HepG2 (cell line): ENCODE measurements around the gene LEAP2. TPM values are rescaled to one million over a fixed set of nuclear protein-coding genes. Genes with fewer than 3 reads are reported as not detected.

Source experiments
- ATAC-seq: fragments of 200-7000 bp; cut with Tn5 transposase; 3 replicates; pipeline ENCODE4 v1.9.1; 2020; ENCODE audit warnings: mild to moderate bottlenecking, moderate library complexity
- BruUV-seq: library from RNA; stranded (reverse); fragments of 400-500 nt; replicated peaks from 2 replicates; lab custom pipeline; 2021; lab: Mats Ljungman, UMichigan
- CTCF ChIA-PET: fragments of 300-600 bp; formaldehyde crosslinking; extraction: SDS; loops from one replicate; lab custom pipeline; 2021; ENCODE audit warnings: low total read pairs, inconsistent platforms, low intra/inter-chr PET ratio; lab: Yijun Ruan, JAX
- POLR2A ChIA-PET: fragments of 350-600 bp; sonication (Branson Sonifier 250); formaldehyde crosslinking; loops from one replicate; lab custom pipeline; 2020; ENCODE audit warnings: antibody characterized with exemption, inconsistent platforms; lab: Yijun Ruan, JAX
- DNase-seq: peaks from one replicate; pipeline ENCODE4 v3.0.0-alpha.2; 2015; ENCODE audit warnings: low spot score
- FAIRE-seq: peaks from 3 replicates; lab custom pipeline; 2011; peaks lifted over from hg19 to GRCh38; lab: Jason Lieb, UNC
- H2AFZ ChIP-seq: one replicate; pipeline ENCODE4 v1.6.1; 2011; ENCODE audit warnings: low read length, inconsistent platforms
- H3K27ac ChIP-seq: fragments of 300-600 bp; 3 replicates; pipeline ENCODE4 v1.8.0; 2011; ENCODE audit warnings: mixed run types, mild to moderate bottlenecking, mixed read lengths, low read length, inconsistent platforms; ENCODE audit not compliant: insufficient read depth; ENCODE audit errors: extremely low read length
- H3K27me3 ChIP-seq, 2 experiments: fragments of 200-600 bp in 1 of 2; 2 replicates in 1 of 2; 3 replicates in 1 of 2; pipeline versions ENCODE4 v1.6.0 to v1.8.0; 2011; ENCODE audit warnings: low read length in 2 of 2, mild to moderate bottlenecking in 2 of 2, moderate library complexity in 2 of 2, inconsistent platforms in 1 of 2; ENCODE audit not compliant: insufficient read depth in 2 of 2, control insufficient read depth in 1 of 2
- H3K36me3 ChIP-seq, 2 experiments: fragments of 200-600 bp in 1 of 2; replicated peaks in 1 of 2; 2 replicates in 1 of 2; 3 replicates in 1 of 2; pipeline versions ENCODE4 v1.5.1 to v1.8.0; 2011; ENCODE audit warnings: low read length in 2 of 2, inconsistent platforms in 1 of 2; ENCODE audit not compliant: insufficient read depth in 2 of 2, control insufficient read depth in 1 of 2
- H3K4me1 ChIP-seq: 2 replicates; pipeline ENCODE4 v1.5.1; 2012; ENCODE audit warnings: low read length, inconsistent platforms; ENCODE audit not compliant: insufficient read depth
- H3K4me2 ChIP-seq: 2 replicates; pipeline ENCODE4 v1.6.0; 2011; ENCODE audit warnings: low read depth, low read length, inconsistent platforms
- H3K4me3 ChIP-seq, 3 experiments: fragments of 200-600 bp in 1 of 3; sonication (generic), shearing (Covaris generic) in 1 of 3; replicated peaks in 1 of 3; 2 replicates each; pipeline ENCODE4 v1.5.1; 2011 to 2016; ENCODE audit warnings: low read length in 3 of 3, inconsistent platforms in 2 of 3, low read depth in 2 of 3, mild to moderate bottlenecking in 2 of 3, control low read depth in 1 of 3, mixed read lengths in 1 of 3; ENCODE audit not compliant: insufficient read depth in 1 of 3
- H3K79me2 ChIP-seq: one replicate; pipeline ENCODE4 v1.6.1; 2011; ENCODE audit warnings: low read length, inconsistent platforms; ENCODE audit not compliant: insufficient read depth
- H3K9ac ChIP-seq: 2 replicates; pipeline ENCODE4 v1.6.0; 2011; ENCODE audit warnings: mild to moderate bottlenecking, low read depth, low read length, inconsistent platforms; ENCODE audit not compliant: insufficient read depth
- H3K9me3 ChIP-seq: 2 replicates; pipeline ENCODE4 v1.5.1; 2012; ENCODE audit warnings: mild to moderate bottlenecking, low read length
- H4K20me1 ChIP-seq: 2 replicates; pipeline ENCODE4 v1.6.0; 2011; ENCODE audit warnings: inconsistent platforms, mild to moderate bottlenecking, low read length, moderate library complexity; ENCODE audit not compliant: insufficient read depth
- CHCHD3 ChIP-seq: sonication (generic); formaldehyde crosslinking; IDR thresholded peaks from 2 replicates; pipeline ENCODE4 v1.8.0; 2022; ENCODE audit warnings: mild to moderate bottlenecking, missing genetic modification reagents, moderate library complexity
- HMGXB3 ChIP-seq: sonication (generic); formaldehyde crosslinking; IDR thresholded peaks from 2 replicates; pipeline ENCODE4 v1.4.0; 2020; ENCODE audit warnings: missing genetic modification reagents, borderline replicate concordance
- KLF11 ChIP-seq: IDR thresholded peaks from 2 replicates; pipeline ENCODE4 v1.6.1; 2016; ENCODE audit warnings: missing compliant biosample characterization
- NR2F1 ChIP-seq, 2 experiments: fragments of 450-650 bp in 1 of 2; formaldehyde crosslinking in 1 of 2; IDR thresholded peaks; 2 replicates each; pipeline versions ENCODE4 v1.5.0 to v1.6.1; 2016 to 2020; ENCODE audit warnings: mild to moderate bottlenecking in 1 of 2, missing compliant biosample characterization in 1 of 2, missing genetic modification reagents in 1 of 2, moderate library complexity in 1 of 2
- SMYD3 ChIP-seq: sonication (generic); formaldehyde crosslinking; IDR thresholded peaks from 2 replicates; pipeline ENCODE4 v1.8.1; 2023; ENCODE audit warnings: mild to moderate bottlenecking, missing genetic modification reagents
- ZNF598 ChIP-seq: sonication (generic); formaldehyde crosslinking; IDR thresholded peaks from 2 replicates; pipeline ENCODE4 v1.5.1; 2020; ENCODE audit warnings: mild to moderate bottlenecking, missing genetic modification reagents, borderline replicate concordance
- ZSCAN5A ChIP-seq: sonication (generic); formaldehyde crosslinking; IDR thresholded peaks from 2 replicates; pipeline ENCODE4 v1.8.0; 2022; ENCODE audit warnings: mild to moderate bottlenecking, missing genetic modification reagents, borderline replicate concordance
- WGBS: methylation state at CpG from one replicate; pipeline ENCODE4 v1.1.6; 2017; ENCODE audit warnings: low lambda C conversion rate; 5-methylcytosine and 5-hydroxymethylcytosine counted together
- in situ Hi-C: cut with HindIII; loops from 2 replicates; pipeline ENCODE4 v1.10.0; 2017; ENCODE audit warnings: low pct_unique_long_range_greater_than_20kb; ENCODE audit not compliant: extremely low pct_ligation_motif_present
- intact Hi-C: fragments of 100-400 bp; cut with micrococcal nuclease; formaldehyde crosslinking; loops from one replicate; pipeline ENCODE4 v1.10.0; 2022; ENCODE audit not compliant: unreplicated experiment
- polyA plus RNA-seq, 8 experiments: library from polyadenylated mRNA; depleted of rRNA in 3 of 8; stranded (reverse) in 7 of 8; unstranded in 1 of 8; fragments of >200 nt; fragmentation: Illumina TruSeq in 4 of 8; extraction: Trizol in 4 of 8; gene quantifications; 2 replicates each; pipeline versions ENCODE4 v1.2.1 to v1.2.3, GENCODE V29; 2011 to 2016; ENCODE audit warnings: low read depth in 4 of 8, missing spikeins in 1 of 8, mixed read lengths in 1 of 8; ENCODE audit not compliant: insufficient read depth in 1 of 8
- total RNA-seq, 5 experiments: library from RNA; depleted of rRNA; stranded (reverse); fragments of >200 nt; fragmentation: Illumina TruSeq; extraction: Trizol; gene quantifications; 2 replicates each; pipeline ENCODE4 v1.2.3, GENCODE V29; 2016; ENCODE audit warnings: low read depth in 1 of 5

Gene LEAP2
- total and polyA plus RNA-seq, 2 of the 13 experiments (the other 11 are each of a cell fraction or from before 2014, with no cell fraction given), result 23.9 to 51.9 TPM

- TF ChIP-seq SMYD3 (no peak), NR2F1 (CRISPR knock-in tag; IDR thresholded peaks at IDR 0.05) (no peak), ZNF598 (CRISPR knock-in tag) (no peak)
Observed at GRCh38 chr5:132876020-132876759, 2.7 kb downstream of the LEAP2 start (continued).

- POLR2A ChIA-PET, result interaction anchor here (1.4 kb wide), 1 partner anchor 45 kb away, joined by 4 read pairs; no protein-coding TSS in a partner anchor
- peaks cover 60% of the 10 kb centered on the region for H3K4me1 ChIP-seq
- CTCF ChIA-PET, result no interaction called here
- no peak overlapping the region for H3K4me3 ChIP-seq
- peak overlapping the region; percentile 21 for H3K27ac ChIP-seq
- TF ChIP-seq ZSCAN5A (CRISPR knock-in tag) (no peak), CHCHD3 (CRISPR knock-in tag) (no peak), HMGXB3 (CRISPR knock-in tag) (no peak), KLF11 (CRISPR knock-in tag) (no peak)
- no TSS peak for BruUV-seq
- intact Hi-C loops (no loop called here), in situ Hi-C loops (no loop called here)
- peaks cover 13% of the 10 kb centered on the region for H3K79me2 ChIP-seq
- DNase-seq, result no peak
- no peak overlapping the region for H3K4me2 ChIP-seq
- no peaks in the 10 kb centered on the region; a peak in 1 of 5 replicates for H3K27me3 ChIP-seq
- no peaks in the 10 kb centered on the region for H3K9me3 ChIP-seq
- 82% methylated on average over 2 of the region's 2 CpGs for WGBS
- peaks cover 14 to 30% of the 10 kb centered on the region in 2 experiments for H3K36me3 ChIP-seq
- FAIRE-seq, result no peak
- H4K20me1 ChIP-seq, result no peaks in the 10 kb centered on the region
- no peak overlapping the region for H2AFZ ChIP-seq
- no peak for ATAC-seq
- H3K9ac ChIP-seq, result no peak overlapping the region
Observed at GRCh38 chr5:132877466-132877865, 4.0 kb downstream of the LEAP2 start.
